Nucleus accumbens (tissue), 56 donors: Measurements from ENCODE around the gene HBQ1.
"Not testable (repeated sequence)": the region's sequence is repeated elsewhere in the genome, so short reads cannot be mapped to it uniquely, and the experiment has no call there.

Experiments
- DNase-seq, 56 donors: peaks; one replicate each; lab custom pipeline; 2025; lab: John Stamatoyannopoulos, UW

Gene HBQ1

GRCh38 chr16:180101-180675 lies at the start of gene HBQ1:
HBQ1 (plus strand) TSS chr16:180459; CDS start chr16:180487, 28 bp downstream.
- DNase-seq, result peak in 3 of 56 donors; percentile 9 to 27 (median 16)

- DNase-seq, result no peak
These were observed 49.6 kb upstream of the HBQ1 start for GRCh38 chr16:130533-131173.

- DNase-seq, result no peak
These were observed 48.1 kb upstream of the HBQ1 start for GRCh38 chr16:132120-132519.

- no peak for DNase-seq
These were observed 46.5 kb upstream of the HBQ1 start for GRCh38 chr16:133716-134115.

- DNase-seq, result peak in 9 of 56 donors; percentile 8 to 19 (median 15)
These were observed 42.2 kb upstream of the HBQ1 start for GRCh38 chr16:138049-138417.

GRCh38 chr16:140175-140857 lies 39.9 kb upstream of the HBQ1 start:
- DNase-seq, result no peak

- peak in 17 of 56 donors; percentile 2 to 46 (median 12) for DNase-seq
These were observed 37.8 kb upstream of the HBQ1 start for GRCh38 chr16:142405-142967.

GRCh38 chr16:143047-143446 lies 37.2 kb upstream of the HBQ1 start:
- no peak for DNase-seq

GRCh38 chr16:143456-143855 lies 36.8 kb upstream of the HBQ1 start:
- DNase-seq, result no peak

GRCh38 chr16:144797-145252 lies 35.4 kb upstream of the HBQ1 start:
- no peak for DNase-seq

GRCh38 chr16:146646-147045 lies 33.6 kb upstream of the HBQ1 start:
- DNase-seq, result no peak

- no peak for DNase-seq
These were observed 31.1 kb upstream of the HBQ1 start for GRCh38 chr16:149024-149660.

GRCh38 chr16:152141-153128 lies 27.8 kb upstream of the HBQ1 start, which contains the start of gene HBZ:
HBZ (plus strand) TSS chr16:152644; CDS start chr16:152910, 266 bp downstream.
- no peak for DNase-seq

GRCh38 chr16:153129-153521 lies 27.1 kb upstream of the HBQ1 start:
- not testable (repeated sequence) for DNase-seq

GRCh38 chr16:153550-154216 lies 26.6 kb upstream of the HBQ1 start:
- not testable (repeated sequence) for DNase-seq

GRCh38 chr16:154217-155030 lies 25.8 kb upstream of the HBQ1 start:
- peak in 2 of 56 donors; percentile 4 to 52 for DNase-seq

- DNase-seq, result no peak
These were observed 25.2 kb upstream of the HBQ1 start for GRCh38 chr16:155031-155398.

- no peak for DNase-seq
These were observed 21.0 kb upstream of the HBQ1 start for GRCh38 chr16:159136-159849.
